Ramos (cell line): ENCODE data around the gene TSC22D2.

Source experiments
- in situ Hi-C: fragments of 300-500 bp; cut with MboI; formaldehyde crosslinking; loops from one replicate; pipeline ENCODE4 v1.14.3; 2022; ENCODE audit warnings: low sequenced_read_pairs; ENCODE audit not compliant: unreplicated experiment

TSC22D2 gene

DNA sequence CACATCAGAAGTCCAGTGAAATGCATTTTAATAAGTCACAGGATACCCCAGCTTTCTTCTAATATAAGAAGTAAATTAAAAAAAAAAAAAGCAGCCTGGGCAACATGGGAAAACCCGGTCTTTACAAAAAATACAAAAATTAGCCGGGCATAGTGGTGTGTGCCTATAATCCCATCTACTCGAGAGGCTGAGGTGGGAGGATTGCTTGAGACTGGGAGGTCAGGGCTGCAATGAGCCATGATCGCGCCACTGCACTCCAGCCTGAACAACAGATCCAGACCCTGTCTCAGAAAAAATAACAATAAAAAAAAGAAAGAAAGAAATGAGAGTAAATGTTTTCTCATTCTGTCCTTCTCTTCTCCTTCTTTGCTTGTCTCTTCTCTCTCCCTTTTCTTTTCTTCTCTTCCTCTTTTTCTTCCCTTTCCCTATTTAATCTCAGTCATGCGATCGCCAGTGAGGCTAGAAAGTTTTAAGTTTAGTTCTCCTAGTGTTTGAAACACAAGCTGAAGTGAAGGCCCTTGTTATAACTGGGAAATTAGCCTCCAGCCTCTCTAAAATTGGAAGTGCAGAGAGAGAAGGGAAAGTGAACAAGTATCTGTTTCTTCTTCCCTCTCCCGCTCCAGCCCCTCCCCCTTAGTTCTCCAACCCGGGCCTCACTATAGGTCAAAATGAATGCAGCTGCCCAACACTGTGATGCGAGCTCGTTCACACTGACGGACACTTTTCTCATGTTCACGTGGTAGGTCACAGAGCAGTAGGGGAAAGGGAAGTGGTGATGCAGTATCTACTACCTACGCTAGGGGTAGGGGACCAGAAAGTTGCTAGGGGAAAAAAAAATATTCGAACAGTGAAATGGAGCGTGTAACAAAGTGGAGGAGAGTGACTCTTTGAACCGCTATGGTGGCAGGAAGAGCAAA lies 23.5 kb upstream of the TSC22D2 start:
- in situ Hi-C loops = no loop called here

DNA sequence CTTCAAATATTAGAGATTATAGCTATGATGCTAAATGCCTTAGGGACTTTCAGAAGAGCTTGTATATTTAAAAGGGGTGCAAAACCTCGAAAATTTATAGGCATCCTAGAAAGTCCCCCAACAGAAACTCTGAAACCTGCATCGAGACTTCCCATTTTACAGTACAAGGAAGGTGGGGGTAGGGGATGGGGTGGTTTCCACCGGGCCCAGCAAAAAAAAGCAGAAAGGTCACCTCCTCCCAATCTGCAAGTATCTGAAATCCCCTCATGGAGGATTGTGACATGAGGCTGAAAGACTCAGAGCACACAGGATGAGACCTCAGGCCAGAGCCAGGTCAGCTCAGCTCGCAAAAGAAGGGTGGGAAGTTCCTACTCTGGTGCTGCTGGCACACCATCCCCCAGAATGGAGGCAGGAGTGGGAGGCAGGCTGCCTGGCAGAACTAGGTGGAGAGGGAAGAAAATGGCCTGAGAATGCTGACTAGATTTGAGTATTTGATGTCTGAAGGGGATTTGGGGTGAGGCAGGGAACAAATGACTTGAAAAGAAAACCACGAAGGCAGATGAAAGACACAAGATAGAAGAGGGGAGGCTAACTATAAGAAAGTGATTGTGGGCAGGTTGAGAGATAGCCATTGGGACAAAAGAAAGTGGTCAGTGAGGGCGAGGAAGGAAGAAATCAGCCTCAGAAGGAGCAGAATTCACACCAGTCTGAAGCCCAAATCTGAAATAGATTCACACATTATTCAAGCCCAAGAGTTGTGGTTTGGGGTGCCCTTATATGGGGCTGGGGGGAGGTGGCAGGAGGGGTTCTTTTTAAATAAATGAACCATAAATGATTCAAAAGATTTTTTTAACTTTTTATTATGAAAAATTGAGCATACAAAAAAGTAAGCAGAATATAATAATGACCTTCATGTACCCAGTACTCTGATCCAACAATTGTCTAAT lies 22.5 kb upstream of the TSC22D2 start:
- in situ Hi-C loops = no loop called here

- in situ Hi-C loops = no loop called here
Observed at GRCh38 chr3:150388498-150389418, 19.3 kb upstream of the TSC22D2 start.

DNA sequence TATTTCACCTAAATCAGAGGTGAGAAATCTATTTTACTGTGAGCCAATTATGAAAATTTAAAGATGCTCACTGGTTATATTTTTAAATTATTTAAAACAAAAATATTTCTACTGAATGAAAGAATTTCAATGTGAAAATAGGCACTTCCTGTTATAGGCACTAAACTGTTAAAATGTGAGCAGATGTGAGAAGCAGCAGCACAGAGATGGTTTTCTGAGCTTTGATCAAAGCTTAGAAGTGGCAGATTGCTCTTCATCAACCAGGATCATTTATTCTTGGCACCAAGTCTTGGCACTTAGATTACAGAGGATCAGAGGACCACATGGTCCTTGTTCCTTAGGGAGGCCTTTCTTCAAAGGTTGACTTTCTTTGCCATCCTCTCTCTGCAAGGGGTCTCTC lies 18.0 kb upstream of the TSC22D2 start:
- in situ Hi-C loops = no loop called here

DNA sequence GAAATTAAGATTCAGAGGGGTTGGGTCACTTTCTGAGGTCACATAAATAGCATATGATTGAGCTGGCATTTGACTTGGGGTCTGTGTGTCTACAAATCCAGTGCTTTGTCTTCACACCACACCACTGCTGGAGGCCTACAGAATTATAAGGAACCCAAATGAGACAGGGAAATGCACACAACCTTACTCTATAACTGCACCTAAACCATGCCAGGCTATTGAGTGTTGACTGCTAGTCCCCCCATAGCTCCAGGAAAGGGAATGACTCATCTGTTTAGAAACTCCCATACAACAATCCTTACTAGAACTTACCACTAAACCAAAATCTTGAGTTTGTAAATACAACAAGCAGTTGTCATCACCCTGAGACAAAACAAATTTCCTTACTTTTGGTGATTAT lies 16.9 kb upstream of the TSC22D2 start:
- in situ Hi-C loops = no loop called here

DNA sequence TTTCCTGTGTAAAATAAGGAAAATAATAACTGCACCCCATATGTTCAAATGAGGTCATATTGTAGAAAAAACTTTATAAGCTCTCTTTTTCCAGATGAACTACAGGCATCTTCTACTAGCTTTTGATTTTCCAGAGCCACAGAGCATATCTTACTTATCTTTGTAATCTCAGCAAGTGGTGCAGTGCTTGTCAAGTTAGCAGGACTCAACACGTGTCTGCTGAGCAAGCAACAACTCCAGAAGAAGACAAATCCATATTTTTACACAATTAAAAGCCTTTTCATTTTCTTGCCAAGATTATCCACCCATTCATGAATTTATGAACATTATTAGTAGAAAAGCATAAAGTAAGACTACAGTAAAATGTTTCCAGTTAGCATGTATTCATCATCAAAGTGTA lies 14.4 kb upstream of the TSC22D2 start:
- in situ Hi-C loops = no loop called here

DNA sequence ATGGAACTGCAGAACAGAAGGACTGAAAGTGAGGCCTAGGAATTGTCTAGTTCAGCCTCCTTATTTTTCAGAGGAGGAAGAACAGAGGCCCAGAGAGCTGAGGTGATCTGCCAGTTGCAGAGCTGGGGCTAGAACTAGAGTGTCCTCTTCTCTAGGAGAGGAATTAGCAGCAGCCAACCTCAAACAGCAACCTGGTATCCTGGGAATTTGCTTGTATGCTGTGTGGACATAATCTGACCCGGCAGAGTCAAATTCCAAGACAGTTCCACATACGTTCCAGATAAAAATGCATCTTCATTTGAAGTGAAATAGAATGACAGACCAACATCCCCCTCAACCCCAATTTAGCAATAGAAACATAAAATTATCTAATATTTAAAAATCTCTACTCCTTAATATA lies 13.5 kb upstream of the TSC22D2 start:
- in situ Hi-C loops = no loop called here

GRCh38 chr3:150396491-150396890 lies 11.6 kb upstream of the TSC22D2 start:
- in situ Hi-C loops = no loop called here

DNA sequence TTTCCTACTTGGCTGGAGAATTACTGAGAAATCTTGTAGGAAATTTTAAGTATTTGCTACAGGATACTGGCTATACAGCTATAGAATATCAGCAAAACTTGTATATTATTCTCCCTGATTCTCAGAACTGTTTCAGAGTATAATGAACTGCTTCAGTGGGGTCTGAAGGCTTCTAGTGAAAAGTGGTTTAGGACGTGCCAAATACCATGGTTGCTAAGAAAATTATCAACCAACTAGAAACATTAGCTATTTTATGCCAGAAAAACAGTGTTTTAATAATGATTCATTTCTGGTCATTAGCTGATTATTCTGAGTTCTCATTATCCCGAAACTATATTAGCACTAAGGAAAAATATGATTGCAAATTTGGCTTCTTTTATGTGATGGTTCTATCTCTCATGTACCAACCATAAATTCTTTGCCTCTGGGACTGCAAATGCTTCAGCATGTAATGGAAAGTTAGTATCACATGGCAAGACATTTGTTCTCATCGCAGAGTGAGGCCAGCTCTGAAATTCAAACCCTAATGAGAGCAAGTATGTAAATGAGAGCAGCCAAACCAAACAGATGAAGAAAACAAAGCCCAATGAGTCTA lies 11.0 kb upstream of the TSC22D2 start:
- in situ Hi-C loops = no loop called here

DNA sequence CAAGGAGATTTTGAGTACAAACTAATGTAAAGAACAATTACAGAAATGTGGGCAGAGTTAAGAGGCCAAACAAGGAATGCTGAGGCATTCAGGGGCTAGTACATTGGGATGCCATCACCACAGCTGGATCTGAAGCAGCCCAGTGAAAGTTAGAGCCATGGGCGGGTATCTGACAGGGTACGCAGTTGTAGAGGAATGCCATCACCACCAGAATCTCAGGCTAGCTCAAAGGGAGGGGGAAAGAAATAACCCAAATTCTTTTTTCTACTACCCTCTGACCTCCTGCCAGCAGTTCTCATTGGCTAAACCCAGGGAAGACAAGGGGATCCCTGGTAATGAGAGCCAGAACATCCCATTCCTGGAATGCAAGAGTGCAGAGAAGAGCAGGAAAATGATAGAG lies 9.0 kb upstream of the TSC22D2 start:
- in situ Hi-C loops = no loop called here

GRCh38 chr3:150401285-150401684 lies 6.8 kb upstream of the TSC22D2 start:
- in situ Hi-C loops = no loop called here

- in situ Hi-C loops = no loop called here
Observed at GRCh38 chr3:150402217-150402616, 5.9 kb upstream of the TSC22D2 start.

DNA sequence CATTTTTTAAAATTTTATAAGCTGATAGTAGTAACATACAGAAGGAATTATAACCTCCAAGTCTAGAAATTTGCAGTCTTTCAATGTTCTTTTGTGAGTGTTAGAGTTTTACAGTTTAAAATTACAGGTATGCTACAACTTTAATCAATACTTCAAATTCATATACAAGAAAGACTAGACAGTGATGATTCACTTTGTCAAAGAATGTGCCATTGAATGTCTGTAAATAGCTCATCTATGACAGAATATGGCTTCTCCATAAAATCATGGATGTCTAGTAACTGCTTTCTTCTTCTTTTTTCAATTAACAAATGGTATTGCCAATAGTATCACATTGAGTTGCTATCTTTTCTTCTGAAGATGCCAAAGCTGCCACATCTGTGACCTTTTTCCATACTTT lies 4.1 kb upstream of the TSC22D2 start:
- in situ Hi-C loops = no loop called here

DNA sequence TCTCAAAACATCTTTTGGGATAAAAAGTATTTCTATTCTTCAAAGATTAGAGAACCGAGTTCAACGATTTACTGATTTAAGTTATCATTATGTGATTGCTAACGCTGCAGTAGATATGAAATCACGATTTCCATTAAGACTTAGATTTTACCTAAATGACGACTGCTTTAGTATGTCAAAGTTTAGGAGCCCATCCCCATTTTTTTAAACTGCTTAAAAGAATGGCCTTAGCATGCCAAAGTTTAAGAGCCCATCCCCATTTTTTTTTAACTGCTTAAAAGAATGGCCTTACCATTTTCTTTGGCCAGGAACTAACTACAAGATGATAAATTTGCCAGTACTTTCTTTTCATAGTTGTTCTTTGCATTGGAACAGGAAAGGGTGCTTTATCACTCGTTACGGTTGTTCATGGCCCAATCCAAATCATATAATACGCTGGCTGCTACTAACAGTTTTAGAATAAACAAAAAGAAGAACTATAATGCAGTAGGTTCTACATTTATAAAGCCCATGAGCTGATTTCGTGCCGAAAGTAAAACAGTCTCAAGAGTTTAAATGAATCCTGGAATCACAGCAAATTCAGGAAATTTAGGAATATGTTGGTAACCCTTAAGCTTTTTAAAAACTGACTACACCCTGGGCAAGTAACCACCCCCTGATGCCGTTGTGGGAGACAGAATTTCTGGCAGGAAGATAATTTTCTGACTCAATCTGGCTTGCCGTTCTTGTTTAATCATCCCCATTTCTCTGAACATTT lies 869 bp upstream of the TSC22D2 start:
- in situ Hi-C loops = no loop called here

DNA sequence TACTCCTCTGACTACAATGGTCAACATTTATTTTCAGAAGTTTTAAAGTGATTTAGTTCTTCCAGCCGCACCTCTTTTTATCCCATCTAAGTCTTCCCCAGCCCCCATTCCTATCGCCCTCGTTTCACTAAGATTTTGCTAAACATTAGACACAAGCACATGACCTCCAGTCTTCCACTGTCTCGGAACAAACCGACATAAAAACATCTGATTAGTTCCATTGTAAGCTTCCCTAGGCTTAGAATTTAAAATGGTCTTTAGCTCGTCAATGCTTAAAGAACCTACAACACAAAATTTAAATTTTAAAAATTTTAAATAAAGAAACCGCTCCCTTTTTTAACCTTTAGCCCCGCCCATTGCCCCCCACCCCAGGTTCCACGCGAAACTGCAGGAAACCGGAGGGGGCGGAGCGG lies 284 bp upstream of the TSC22D2 start:
- in situ Hi-C loops = no loop called here

GRCh38 chr3:150409125-150409511 lies 1.0 kb downstream of the TSC22D2 start:
- in situ Hi-C loops = no loop called here

- in situ Hi-C loops = no loop called here
Observed at GRCh38 chr3:150409512-150410310, 1.6 kb downstream of the TSC22D2 start.
